Measurements from ENCODE around the gene SPANXC. TPM values are rescaled to one million over a fixed set of nuclear protein-coding genes. Genes with fewer than 3 reads are reported as not detected.
"Not testable (repeated sequence)": the region's sequence is repeated elsewhere in the genome, so short reads cannot be mapped to it uniquely, and the experiment has no call there.

The SPANXC gene, protein sequence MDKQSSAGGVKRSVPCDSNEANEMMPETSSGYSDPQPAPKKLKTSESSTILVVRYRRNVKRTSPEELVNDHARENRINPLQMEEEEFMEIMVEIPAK
- total RNA-seq (2021) (not detected in 3 replicates), Bru-seq, nascent RNA (not detected)
- long read RNA-seq, experiment 1: 0 reads
- long read RNA-seq, experiment 2: 0 reads
- long read RNA-seq, experiment 3: 0 reads

DNA sequence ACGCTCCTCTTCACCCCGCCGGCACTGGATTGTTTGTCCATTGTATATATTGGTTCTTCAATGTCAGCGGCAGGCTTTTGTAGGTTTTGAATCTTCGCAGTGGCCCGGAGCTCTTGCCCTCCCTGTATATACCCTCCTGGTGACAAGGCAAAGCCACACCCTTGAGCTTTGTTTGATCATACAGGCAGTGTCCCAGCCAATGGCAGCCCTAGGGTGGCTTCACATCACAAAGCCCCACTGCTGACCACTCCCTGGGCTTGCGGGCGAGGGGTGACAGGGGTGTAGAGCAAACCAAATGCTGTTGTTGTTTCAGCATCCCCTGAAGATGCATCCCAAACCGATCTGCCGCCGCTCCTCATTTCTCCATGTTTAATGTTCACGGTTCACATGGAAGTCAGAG, at the start of gene SPANXC:
Gene SPANXC (minus strand): TSS at position 101 of the 400 bp plus-strand sequence. CDS start 60 bp downstream, at position 41.
- POLR2A ChIA-PET; H3K9me3 Mint-ChIP-seq; H3K27me3 Mint-ChIP-seq (ENCODE audit: low read depth); DNase-seq (ENCODE audit: low spot score); H3K4me1 Mint-ChIP-seq; H3K27ac Mint-ChIP-seq; ATAC-seq; H3K4me3 Mint-ChIP-seq; H3K36me3 Mint-ChIP-seq; CTCF ChIA-PET: not testable (repeated sequence)

DNA sequence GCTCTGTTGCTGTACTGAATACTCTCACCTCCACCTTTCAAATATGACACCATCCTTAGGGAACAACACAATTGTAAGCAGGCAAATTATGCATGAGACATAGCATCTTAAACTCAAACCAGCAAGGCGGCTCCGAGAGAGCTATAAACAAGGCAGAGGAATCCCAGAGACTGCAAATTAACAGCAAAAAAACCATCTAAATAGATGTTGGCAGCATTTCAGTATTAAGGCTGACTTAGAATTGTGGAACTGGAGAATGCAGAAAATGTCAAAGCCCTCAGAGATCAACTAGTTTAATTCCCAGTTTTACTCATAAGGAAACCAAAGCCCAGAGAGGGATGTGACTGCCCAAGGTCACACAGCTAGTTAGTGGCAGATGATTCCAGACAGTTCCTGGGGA, 37.2 kb upstream of the SPANXC start:
- ChIA-PET CTCF (interaction anchor here (0.6 to 1.8 kb wide), 2 partner anchors 103 to 514 kb away, joined by 3 to 9 read pairs; partner anchors contain the start of gene LDOC1), POLR2A (no interaction called here)
- TF ChIP-seq, protein P1, sequence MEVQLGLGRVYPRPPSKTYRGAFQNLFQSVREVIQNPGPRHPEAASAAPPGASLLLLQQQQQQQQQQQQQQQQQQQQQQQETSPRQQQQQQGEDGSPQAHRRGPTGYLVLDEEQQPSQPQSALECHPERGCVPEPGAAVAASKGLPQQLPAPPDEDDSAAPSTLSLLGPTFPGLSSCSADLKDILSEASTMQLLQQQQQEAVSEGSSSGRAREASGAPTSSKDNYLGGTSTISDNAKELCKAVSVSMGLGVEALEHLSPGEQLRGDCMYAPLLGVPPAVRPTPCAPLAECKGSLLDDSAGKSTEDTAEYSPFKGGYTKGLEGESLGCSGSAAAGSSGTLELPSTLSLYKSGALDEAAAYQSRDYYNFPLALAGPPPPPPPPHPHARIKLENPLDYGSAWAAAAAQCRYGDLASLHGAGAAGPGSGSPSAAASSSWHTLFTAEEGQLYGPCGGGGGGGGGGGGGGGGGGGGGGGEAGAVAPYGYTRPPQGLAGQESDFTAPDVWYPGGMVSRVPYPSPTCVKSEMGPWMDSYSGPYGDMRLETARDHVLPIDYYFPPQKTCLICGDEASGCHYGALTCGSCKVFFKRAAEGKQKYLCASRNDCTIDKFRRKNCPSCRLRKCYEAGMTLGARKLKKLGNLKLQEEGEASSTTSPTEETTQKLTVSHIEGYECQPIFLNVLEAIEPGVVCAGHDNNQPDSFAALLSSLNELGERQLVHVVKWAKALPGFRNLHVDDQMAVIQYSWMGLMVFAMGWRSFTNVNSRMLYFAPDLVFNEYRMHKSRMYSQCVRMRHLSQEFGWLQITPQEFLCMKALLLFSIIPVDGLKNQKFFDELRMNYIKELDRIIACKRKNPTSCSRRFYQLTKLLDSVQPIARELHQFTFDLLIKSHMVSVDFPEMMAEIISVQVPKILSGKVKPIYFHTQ (CRISPR knock-in tag; IDR thresholded peaks at IDR 0.05): no peak
- no peaks in the 10 kb centered on the region for H3K36me3 Mint-ChIP-seq
- no peak overlapping the region for H3K4me3 Mint-ChIP-seq
- DNase-seq (ENCODE audit: low spot score) (no peak), ATAC-seq (no peak)
- H3K4me1 Mint-ChIP-seq: no peaks in the 10 kb centered on the region
- no peaks in the 10 kb centered on the region for H3K27me3 Mint-ChIP-seq (ENCODE audit: low read depth)
- H3K27ac Mint-ChIP-seq: no peak overlapping the region
- peaks cover 9% of the 10 kb centered on the region; the same call in 1 of the 2 replicates for H3K9me3 Mint-ChIP-seq

DNA sequence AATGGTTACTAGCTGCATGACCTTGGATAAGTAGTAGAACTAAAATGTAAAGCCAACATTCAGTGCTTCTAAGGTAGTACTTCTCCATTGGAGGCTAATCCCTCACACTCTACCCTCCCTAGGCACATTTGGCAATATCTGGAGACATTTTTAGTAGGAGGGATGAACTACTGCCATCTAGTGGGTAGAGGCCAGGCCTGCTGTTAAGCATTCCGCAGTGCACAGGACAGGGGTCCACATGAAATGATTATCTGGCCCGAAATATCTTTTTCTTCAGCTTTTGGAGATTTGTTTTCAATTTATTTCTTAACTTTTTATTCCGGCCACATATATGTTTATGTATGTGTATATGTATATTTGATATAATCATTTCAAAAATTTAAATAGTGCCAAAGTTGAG, 36.0 kb upstream of the SPANXC start:
- peaks cover 6% of the 10 kb centered on the region; the same call in 1 of the 2 replicates for H3K9me3 Mint-ChIP-seq
- H3K27ac Mint-ChIP-seq: no peak overlapping the region

DNA sequence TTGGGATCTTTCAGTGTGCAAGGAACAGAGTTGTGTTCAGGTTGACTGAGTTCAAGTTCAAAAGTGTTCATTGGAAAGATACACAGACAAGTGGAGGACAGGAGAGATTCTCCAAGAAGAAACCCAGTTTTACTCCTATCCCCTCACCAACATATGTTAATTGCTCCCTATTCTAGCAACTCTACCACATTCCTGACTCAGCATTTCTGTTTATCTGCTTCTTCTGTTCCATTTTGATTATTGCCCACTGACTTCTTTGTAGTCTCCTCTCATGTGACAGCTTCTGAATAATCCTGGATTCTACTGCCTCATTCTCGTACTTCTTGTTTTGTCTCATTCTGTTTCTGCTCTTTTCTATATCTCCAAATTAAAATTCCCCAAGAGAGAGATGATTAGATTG, 15.8 kb upstream of the SPANXC start:
- Mint-ChIP-seq H3K27me3 (ENCODE audit: low read depth) (no peaks in the 10 kb centered on the region), H3K36me3 (peaks cover 7% of the 10 kb centered on the region), H3K4me3 (no peak overlapping the region), H3K4me1 (no peaks in the 10 kb centered on the region), H3K9me3 (peaks cover 28% of the 10 kb centered on the region), H3K27ac (no peak overlapping the region)
- POLR2A ChIA-PET: no interaction called here
- DNase-seq (ENCODE audit: low spot score): no peak
- CTCF ChIA-PET: no interaction called here
- TF ChIP-seq ZNF138 (CRISPR knock-in tag; conservative IDR thresholded peaks at IDR 0.05) (no peak), TP53 (CRISPR knock-in tag; IDR thresholded peaks at IDR 0.05) (no peak)
- TF ChIP-seq, protein P2, sequence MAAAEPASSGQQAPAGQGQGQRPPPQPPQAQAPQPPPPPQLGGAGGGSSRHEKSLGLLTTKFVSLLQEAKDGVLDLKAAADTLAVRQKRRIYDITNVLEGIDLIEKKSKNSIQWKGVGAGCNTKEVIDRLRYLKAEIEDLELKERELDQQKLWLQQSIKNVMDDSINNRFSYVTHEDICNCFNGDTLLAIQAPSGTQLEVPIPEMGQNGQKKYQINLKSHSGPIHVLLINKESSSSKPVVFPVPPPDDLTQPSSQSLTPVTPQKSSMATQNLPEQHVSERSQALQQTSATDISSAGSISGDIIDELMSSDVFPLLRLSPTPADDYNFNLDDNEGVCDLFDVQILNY (CRISPR knock-in tag; IDR thresholded peaks at IDR 0.05): no peak
- TF ChIP-seq, protein P3, sequence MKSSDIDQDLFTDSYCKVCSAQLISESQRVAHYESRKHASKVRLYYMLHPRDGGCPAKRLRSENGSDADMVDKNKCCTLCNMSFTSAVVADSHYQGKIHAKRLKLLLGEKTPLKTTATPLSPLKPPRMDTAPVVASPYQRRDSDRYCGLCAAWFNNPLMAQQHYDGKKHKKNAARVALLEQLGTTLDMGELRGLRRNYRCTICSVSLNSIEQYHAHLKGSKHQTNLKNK (CRISPR knock-in tag; IDR thresholded peaks at IDR 0.05): no peak
- no peak for ATAC-seq

More for the DNA sequence above, 36.0 kb upstream of the SPANXC start:
- Mint-ChIP-seq H3K36me3 (no peaks in the 10 kb centered on the region), H3K4me3 (no peak overlapping the region), H3K27me3 (ENCODE audit: low read depth) (no peaks in the 10 kb centered on the region), H3K4me1 (no peaks in the 10 kb centered on the region)
- POLR2A ChIA-PET: interaction anchor here (0.6 kb wide), 1 partner anchor 133 kb away, joined by 3 read pairs; no protein-coding TSS in a partner anchor
- TF ChIP-seq, protein P4, sequence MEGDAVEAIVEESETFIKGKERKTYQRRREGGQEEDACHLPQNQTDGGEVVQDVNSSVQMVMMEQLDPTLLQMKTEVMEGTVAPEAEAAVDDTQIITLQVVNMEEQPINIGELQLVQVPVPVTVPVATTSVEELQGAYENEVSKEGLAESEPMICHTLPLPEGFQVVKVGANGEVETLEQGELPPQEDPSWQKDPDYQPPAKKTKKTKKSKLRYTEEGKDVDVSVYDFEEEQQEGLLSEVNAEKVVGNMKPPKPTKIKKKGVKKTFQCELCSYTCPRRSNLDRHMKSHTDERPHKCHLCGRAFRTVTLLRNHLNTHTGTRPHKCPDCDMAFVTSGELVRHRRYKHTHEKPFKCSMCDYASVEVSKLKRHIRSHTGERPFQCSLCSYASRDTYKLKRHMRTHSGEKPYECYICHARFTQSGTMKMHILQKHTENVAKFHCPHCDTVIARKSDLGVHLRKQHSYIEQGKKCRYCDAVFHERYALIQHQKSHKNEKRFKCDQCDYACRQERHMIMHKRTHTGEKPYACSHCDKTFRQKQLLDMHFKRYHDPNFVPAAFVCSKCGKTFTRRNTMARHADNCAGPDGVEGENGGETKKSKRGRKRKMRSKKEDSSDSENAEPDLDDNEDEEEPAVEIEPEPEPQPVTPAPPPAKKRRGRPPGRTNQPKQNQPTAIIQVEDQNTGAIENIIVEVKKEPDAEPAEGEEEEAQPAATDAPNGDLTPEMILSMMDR (IDR thresholded peaks at IDR 0.05): peak; percentile 19; the same call in 1 of the 2 replicates
- TF ChIP-seq, protein P5, sequence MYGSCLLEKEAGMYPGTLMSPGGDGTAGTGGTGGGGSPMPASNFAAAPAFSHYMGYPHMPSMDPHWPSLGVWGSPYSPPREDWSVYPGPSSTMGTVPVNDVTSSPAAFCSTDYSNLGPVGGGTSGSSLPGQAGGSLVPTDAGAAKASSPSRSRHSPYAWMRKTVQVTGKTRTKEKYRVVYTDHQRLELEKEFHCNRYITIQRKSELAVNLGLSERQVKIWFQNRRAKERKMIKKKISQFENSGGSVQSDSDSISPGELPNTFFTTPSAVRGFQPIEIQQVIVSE (CRISPR knock-in tag; IDR thresholded peaks at IDR 0.05; ENCODE audit: borderline replicate concordance): no peak
- peak; percentile 73 for ATAC-seq
- CTCF ChIA-PET: interaction anchor here (1.1 to 1.8 kb wide), 3 partner anchors 360 to 517 kb away, joined by 4 to 9 read pairs (median 7); no protein-coding TSS in a partner anchor
- DNase-seq (ENCODE audit: low spot score): peak; percentile 7

Data from WTC11 (cell line).